Neural progenitor cell (in vitro differentiated cells): ENCODE measurements around the gene IQCF6.

Experiments used
- EZH2 ChIP-seq: fragments of 200-600 bp; sonication (generic); IDR thresholded peaks from 2 replicates; pipeline ENCODE4 v1.6.1; 2017; ENCODE audit warnings: antibody characterized with exemption, mild to moderate bottlenecking, moderate library complexity
- TF ChIP-seq, protein P1 (sequence below): fragments of 200-600 bp; sonication (generic); IDR thresholded peaks from 2 replicates; pipeline ENCODE4 v1.5.1; 2017; ENCODE audit warnings: antibody characterized with exemption, mild to moderate bottlenecking

DNA sequence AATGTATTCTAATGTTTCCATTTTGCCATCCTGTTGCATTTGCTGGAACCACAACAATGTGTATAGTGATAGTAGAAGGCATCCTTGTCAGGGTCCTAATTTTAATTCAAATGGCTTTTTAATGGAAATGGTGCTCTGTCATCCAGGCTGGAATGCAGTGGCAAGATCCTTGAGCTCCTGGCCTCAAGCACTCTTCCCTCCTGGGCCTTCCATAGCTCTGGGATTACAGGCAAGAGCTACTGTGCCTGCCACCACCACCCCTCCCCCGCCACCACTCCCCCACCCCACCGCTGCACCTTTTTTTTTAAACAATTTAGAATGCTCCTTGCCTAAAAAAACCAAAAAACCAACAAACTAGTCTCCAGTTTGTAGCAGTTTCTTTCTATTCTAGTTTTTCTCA is 15.2 kb upstream of the IQCF6 start:
- TF ChIP-seq EZH2: no peak
- TF ChIP-seq, protein P1, sequence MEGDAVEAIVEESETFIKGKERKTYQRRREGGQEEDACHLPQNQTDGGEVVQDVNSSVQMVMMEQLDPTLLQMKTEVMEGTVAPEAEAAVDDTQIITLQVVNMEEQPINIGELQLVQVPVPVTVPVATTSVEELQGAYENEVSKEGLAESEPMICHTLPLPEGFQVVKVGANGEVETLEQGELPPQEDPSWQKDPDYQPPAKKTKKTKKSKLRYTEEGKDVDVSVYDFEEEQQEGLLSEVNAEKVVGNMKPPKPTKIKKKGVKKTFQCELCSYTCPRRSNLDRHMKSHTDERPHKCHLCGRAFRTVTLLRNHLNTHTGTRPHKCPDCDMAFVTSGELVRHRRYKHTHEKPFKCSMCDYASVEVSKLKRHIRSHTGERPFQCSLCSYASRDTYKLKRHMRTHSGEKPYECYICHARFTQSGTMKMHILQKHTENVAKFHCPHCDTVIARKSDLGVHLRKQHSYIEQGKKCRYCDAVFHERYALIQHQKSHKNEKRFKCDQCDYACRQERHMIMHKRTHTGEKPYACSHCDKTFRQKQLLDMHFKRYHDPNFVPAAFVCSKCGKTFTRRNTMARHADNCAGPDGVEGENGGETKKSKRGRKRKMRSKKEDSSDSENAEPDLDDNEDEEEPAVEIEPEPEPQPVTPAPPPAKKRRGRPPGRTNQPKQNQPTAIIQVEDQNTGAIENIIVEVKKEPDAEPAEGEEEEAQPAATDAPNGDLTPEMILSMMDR: no peak
